Effector memory CD4-positive, alpha-beta T cell (primary cell): ENCODE data around the gene PTPRC.

ENCODE experiments used
- DNase-seq, 3 donors: peaks; one replicate each; pipeline ENCODE4 v3.0.0-alpha.2; 2020
- H3K27ac ChIP-seq: 2 replicates; pipeline ENCODE4 v1.7.0; 2013; ENCODE audit warnings: mild to moderate bottlenecking, low read length, moderate library complexity; ENCODE audit not compliant: insufficient read depth, poor library complexity, severe bottlenecking
- H3K27me3 ChIP-seq: replicated peaks from 2 replicates; pipeline ENCODE4 v1.7.0; 2013; ENCODE audit warnings: mild to moderate bottlenecking, low read length; ENCODE audit not compliant: insufficient read depth, control insufficient read depth, poor library complexity, severe bottlenecking
- H3K36me3 ChIP-seq: 2 replicates; pipeline ENCODE4 v1.7.0; 2013; ENCODE audit warnings: mild to moderate bottlenecking, low read length, moderate library complexity; ENCODE audit not compliant: control insufficient read depth, insufficient read depth
- H3K4me1 ChIP-seq: 2 replicates; pipeline ENCODE4 v1.7.0; 2013; ENCODE audit warnings: low read length, mild to moderate bottlenecking; ENCODE audit not compliant: control insufficient read depth, insufficient read depth, poor library complexity, severe bottlenecking
- H3K4me3 ChIP-seq: 2 replicates; pipeline ENCODE4 v1.7.0; 2013; ENCODE audit warnings: low read length, low read depth, mild to moderate bottlenecking; ENCODE audit not compliant: insufficient read depth, poor library complexity, severe bottlenecking
- H3K9me3 ChIP-seq: 2 replicates; pipeline ENCODE4 v1.7.0; 2013; ENCODE audit warnings: mild to moderate bottlenecking, low read length, moderate library complexity; ENCODE audit not compliant: control insufficient read depth

The PTPRC gene

DNA sequence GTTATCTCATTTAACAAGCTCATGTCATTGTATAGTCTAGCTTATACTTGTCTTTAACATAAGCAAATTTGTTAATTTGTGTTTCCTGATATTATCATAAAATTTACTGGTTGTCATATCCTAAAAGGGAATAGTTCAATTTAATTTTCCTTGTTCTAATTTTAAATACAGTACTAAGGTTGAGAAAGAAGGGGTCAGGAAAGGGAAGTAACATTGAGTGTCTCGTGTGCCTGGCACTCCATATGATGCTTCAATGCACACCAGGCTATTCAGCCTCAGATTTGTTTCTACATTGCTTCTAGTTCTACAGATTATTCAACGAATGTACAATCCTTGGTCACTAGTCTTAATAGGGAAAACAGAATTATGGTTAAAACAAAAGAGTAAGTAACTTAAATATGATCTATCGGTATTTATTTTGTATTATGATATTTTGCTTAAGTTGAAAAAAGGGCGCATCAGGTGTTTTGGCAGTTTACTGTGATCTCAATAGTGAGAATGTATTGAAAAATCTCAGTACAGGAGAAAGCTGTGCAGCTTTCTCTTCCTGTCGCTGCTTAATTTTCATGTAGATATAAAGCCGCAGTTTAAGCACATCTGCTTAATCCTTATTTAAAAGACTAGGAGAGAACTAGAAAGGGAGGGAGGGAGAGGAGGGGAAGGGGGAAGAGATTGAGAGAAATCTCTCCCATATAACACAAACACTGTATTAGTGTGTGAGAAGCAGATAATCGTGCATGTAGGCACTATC lies 13.0 kb downstream of the PTPRC start:
- H3K4me3 ChIP-seq: peak overlapping the region; percentile 37
- no peaks in the 10 kb centered on the region for H3K27me3 ChIP-seq
- peaks cover 36% of the 10 kb centered on the region for H3K4me1 ChIP-seq
- no peak for DNase-seq
- H3K27ac ChIP-seq: peak overlapping the region; percentile 89
- H3K9me3 ChIP-seq: no peaks in the 10 kb centered on the region
- no peaks in the 10 kb centered on the region for H3K36me3 ChIP-seq

DNA sequence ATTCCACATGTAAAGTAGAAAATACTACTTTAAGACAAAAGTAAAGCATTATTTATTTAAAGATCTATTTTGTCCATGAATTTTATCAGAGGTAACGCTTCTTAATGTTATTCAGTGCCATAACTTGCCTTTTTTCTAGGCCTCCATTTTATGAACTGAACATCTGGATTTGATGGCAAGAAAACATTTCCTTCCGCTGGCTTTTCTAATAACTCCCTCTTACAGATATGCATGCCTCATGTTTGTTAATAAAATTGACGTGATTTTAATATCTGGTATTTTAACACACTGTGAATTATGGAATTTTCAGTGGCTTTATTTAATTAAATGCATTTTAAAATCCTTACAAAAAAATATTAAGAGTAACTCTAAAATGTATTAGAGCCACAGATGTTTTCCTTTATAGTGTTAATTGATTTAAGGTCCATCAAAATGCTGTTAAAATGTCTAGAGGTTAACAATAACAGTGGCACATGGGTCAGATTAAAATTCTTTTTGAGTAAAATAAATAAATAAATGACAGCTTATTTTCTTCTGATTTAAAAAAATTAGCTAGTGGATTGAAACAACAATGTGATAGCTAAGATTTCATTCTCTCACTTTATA lies 15.1 kb downstream of the PTPRC start:
- DNase-seq: no peak
- Histone ChIP-seq H3K27me3 (no peaks in the 10 kb centered on the region), H3K36me3 (no peaks in the 10 kb centered on the region), H3K27ac (peak overlapping the region; percentile 89), H3K4me1 (peaks cover 44% of the 10 kb centered on the region), H3K4me3 (no peak overlapping the region), H3K9me3 (no peaks in the 10 kb centered on the region)

- no peak for DNase-seq
- Histone ChIP-seq H3K4me3 (peak overlapping the region; percentile 3), H3K27me3 (no peaks in the 10 kb centered on the region), H3K27ac (peak overlapping the region; percentile 89), H3K36me3 (no peaks in the 10 kb centered on the region), H3K4me1 (peaks cover 47% of the 10 kb centered on the region), H3K9me3 (no peaks in the 10 kb centered on the region)
Observed at GRCh38 chr1:198655459-198656121, 16.8 kb downstream of the PTPRC start.

- Histone ChIP-seq H3K9me3 (no peaks in the 10 kb centered on the region), H3K4me3 (peak overlapping the region; percentile 24), H3K4me1 (peaks cover 50% of the 10 kb centered on the region), H3K27me3 (no peaks in the 10 kb centered on the region), H3K36me3 (no peaks in the 10 kb centered on the region), H3K27ac (peak overlapping the region; percentile 89)
- DNase-seq: peak; percentile 65 to 82 (median 68)
Observed at GRCh38 chr1:198656500-198656932, 17.7 kb downstream of the PTPRC start.

DNA sequence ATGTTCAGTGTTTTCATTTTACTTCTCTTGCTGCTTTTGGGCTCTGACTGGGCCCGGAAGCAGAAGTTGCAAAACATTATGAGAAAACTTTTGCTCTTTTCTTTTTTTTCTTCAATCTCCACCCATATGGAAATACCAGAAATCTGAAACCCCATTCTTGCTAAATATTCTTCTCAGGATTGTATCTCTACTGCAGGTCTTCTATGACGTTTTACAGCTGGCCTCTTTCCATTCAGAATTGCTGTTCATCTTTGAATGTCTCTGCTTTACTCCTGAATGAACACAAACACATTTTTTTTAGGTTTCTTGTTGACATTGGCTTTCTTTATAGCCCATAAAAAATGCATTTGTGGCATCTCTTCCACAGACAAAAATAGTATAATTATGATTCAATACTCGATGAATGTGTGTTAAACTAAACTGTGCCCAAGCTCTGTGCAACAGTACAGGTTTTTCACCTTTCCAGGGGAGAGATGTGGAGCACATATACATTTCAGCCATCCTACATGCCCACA lies 18.8 kb downstream of the PTPRC start:
- no peaks in the 10 kb centered on the region for H3K27me3 ChIP-seq
- H3K9me3 ChIP-seq: no peaks in the 10 kb centered on the region
- peaks cover 46% of the 10 kb centered on the region for H3K4me1 ChIP-seq
- no peaks in the 10 kb centered on the region for H3K36me3 ChIP-seq
- H3K4me3 ChIP-seq: peak overlapping the region; percentile 30
- peak overlapping the region; percentile 89 for H3K27ac ChIP-seq
- no peak for DNase-seq

DNA sequence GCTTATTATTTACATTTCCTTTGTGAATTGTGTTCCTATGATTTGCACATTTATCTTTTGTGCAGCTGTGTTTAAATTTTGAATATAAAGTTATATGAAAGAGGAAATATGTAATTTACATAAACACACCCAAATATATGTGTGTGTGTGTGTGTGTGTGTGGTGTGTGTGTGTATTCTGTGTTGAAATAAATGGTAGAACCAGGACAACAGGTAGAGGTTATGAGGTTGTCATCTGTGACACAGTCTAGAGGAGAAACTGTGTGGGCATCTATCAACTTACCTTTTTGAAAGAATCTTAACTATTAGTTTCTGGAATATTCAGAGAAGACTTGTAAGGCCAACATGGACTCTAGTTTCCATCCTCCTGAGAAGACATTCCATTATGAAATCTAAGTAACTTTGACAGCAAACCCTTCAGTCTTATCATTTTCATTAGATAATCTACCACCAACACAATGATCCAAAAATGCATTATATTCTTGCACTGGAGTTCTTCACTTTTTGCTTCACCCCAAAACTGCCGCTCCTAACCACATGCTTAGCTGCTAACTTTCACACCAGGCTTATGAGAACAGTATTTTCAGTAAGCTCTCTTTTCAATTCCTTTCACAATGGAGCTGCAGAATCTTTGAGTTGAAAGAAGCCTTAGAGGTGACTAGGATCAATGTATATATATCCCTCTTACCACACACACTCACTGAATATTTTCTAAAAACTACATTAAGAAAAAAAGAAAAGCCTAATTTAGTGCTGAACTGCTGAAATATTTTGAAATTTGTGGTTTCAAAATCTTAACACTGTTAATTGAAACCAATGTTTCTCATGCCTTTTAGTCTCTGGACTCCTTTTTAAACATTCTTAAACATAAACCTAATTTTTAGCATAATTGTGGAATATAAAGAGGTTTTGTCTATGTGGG lies 21.8 kb downstream of the PTPRC start:
- peak overlapping the region; percentile 53 for H3K27ac ChIP-seq

DNA sequence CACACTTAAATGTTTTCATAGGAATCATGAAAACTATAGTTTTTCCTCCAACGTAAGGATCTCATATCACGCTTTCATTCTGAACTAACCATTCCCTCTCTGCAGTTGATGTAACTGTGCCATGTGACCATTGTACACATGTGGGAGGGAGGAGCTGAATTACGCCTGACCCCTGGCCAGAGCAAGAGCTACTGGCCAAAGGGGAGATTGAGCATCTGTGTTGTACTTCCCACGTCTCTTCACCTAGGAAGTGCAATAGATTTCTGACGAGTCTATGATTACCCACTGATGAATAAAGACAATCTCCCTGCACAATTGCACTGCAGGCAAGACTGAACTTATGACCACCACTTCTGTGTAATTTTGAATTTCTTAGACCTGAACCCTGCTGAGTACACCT lies 24.0 kb downstream of the PTPRC start:
- Histone ChIP-seq H3K9me3 (no peaks in the 10 kb centered on the region), H3K27me3 (no peaks in the 10 kb centered on the region), H3K27ac (peak overlapping the region; percentile 72), H3K36me3 (peaks cover 9% of the 10 kb centered on the region), H3K4me1 (peaks cover 67% of the 10 kb centered on the region), H3K4me3 (peak overlapping the region; percentile 32)
- no peak for DNase-seq

More for the DNA sequence above, 21.8 kb downstream of the PTPRC start:
- Histone ChIP-seq H3K36me3 (peaks cover 3% of the 10 kb centered on the region), H3K27me3 (no peaks in the 10 kb centered on the region), H3K4me1 (peaks cover 49% of the 10 kb centered on the region), H3K4me3 (no peak overlapping the region), H3K9me3 (no peaks in the 10 kb centered on the region)
- DNase-seq: no peak

- Histone ChIP-seq H3K36me3 (peaks cover 13% of the 10 kb centered on the region), H3K4me1 (peaks cover 66% of the 10 kb centered on the region), H3K27me3 (no peaks in the 10 kb centered on the region), H3K4me3 (no peak overlapping the region), H3K9me3 (no peaks in the 10 kb centered on the region), H3K27ac (peak overlapping the region; percentile 72)
- no peak for DNase-seq
Observed at GRCh38 chr1:198664068-198664788, 25.4 kb downstream of the PTPRC start.

- H3K4me1 ChIP-seq: peaks cover 72% of the 10 kb centered on the region
- peak overlapping the region; percentile 83 for H3K27ac ChIP-seq
Observed at GRCh38 chr1:198667186-198667585, 28.3 kb downstream of the PTPRC start.

More at GRCh38 chr1:198667186-198667585, 28.3 kb downstream of the PTPRC start:
- no peak for DNase-seq
- Histone ChIP-seq H3K27me3 (no peaks in the 10 kb centered on the region), H3K9me3 (no peaks in the 10 kb centered on the region), H3K36me3 (peaks cover 17% of the 10 kb centered on the region), H3K4me3 (peak overlapping the region; percentile 4)
